IMR-90 (cell line): Measurements from ENCODE around the gene SMAD2. TPM values are rescaled to one million over a fixed set of nuclear protein-coding genes. Genes with fewer than 3 reads are reported as not detected.

Source experiments
- ATAC-seq: fragments of 200-7000 bp; cut with Tn5 transposase; 2 replicates; pipeline ENCODE4 v1.9.1; 2020; ENCODE audit warnings: low read depth, mild to moderate bottlenecking, moderate library complexity
- BruUV-seq: library from RNA; stranded (reverse); fragments of 400-500 nt; replicated peaks from 2 replicates; lab custom pipeline; 2021; lab: Mats Ljungman, UMichigan
- CTCF ChIA-PET: fragments of 300-600 bp; formaldehyde crosslinking; extraction: SDS; loops from one replicate; lab custom pipeline; 2021; ENCODE audit warnings: antibody characterized with exemption; lab: Yijun Ruan, JAX
- POLR2A ChIA-PET: fragments of 300-600 bp; sonication (Branson Sonifier 250); formaldehyde crosslinking; loops from one replicate; lab custom pipeline; 2022; ENCODE audit warnings: antibody characterized with exemption; ENCODE audit not compliant: unreplicated experiment; lab: Charles Lee
- DNase-seq: peaks from one replicate; pipeline ENCODE4 v3.0.0; 2013
- H2AFZ ChIP-seq: replicated peaks from 2 replicates; pipeline ENCODE3; 2013; ENCODE audit warnings: low read length, mild to moderate bottlenecking; ENCODE audit not compliant: poor library complexity
- H2AK5ac ChIP-seq: 2 replicates; pipeline ENCODE4 v1.6.1; 2013; ENCODE audit warnings: low read depth, low read length, inconsistent platforms
- H2AK9ac ChIP-seq: replicated peaks from 2 replicates; pipeline ENCODE3; 2013; ENCODE audit warnings: mild to moderate bottlenecking, low read depth, low read length, moderate library complexity; ENCODE audit not compliant: poor library complexity
- H2BK120ac ChIP-seq: 2 replicates; pipeline ENCODE4 v1.6.1; 2013; ENCODE audit warnings: low read depth, low read length, inconsistent platforms
- H2BK15ac ChIP-seq: 3 replicates; pipeline ENCODE4 v1.6.1; 2013; ENCODE audit warnings: low read depth, low read length, inconsistent platforms
- H2BK20ac ChIP-seq: 2 replicates; pipeline ENCODE4 v1.6.1; 2013; ENCODE audit warnings: low read depth, mild to moderate bottlenecking, inconsistent platforms, low read length, moderate library complexity
- H2BK5ac ChIP-seq: 2 replicates; pipeline ENCODE4 v1.6.1; 2013; ENCODE audit warnings: mild to moderate bottlenecking, low read depth, low read length, inconsistent platforms; ENCODE audit not compliant: poor library complexity, severe bottlenecking
- H3K14ac ChIP-seq: replicated peaks from 2 replicates; pipeline ENCODE4 v1.6.1; 2013; ENCODE audit warnings: low read depth, low read length, inconsistent platforms
- H3K18ac ChIP-seq: 2 replicates; pipeline ENCODE4 v1.6.1; 2013; ENCODE audit warnings: low read depth, low read length, control low read depth
- H3K23ac ChIP-seq: 2 replicates; pipeline ENCODE4 v1.6.1; 2013; ENCODE audit warnings: low read depth, low read length, inconsistent platforms
- H3K27ac ChIP-seq: 2 replicates; pipeline ENCODE4 v1.5.1; 2013; ENCODE audit warnings: mild to moderate bottlenecking, control low read depth, low read length; ENCODE audit not compliant: insufficient read depth
- H3K27me3 ChIP-seq: 2 replicates; pipeline ENCODE4 v1.6.1; 2013; ENCODE audit warnings: low read length; ENCODE audit not compliant: control insufficient read depth, insufficient read depth
- H3K36me3 ChIP-seq: 2 replicates; pipeline ENCODE4 v1.6.1; 2013; ENCODE audit warnings: low read length, mixed read lengths; ENCODE audit not compliant: control insufficient read depth, insufficient read depth
- H3K4ac ChIP-seq: 2 replicates; pipeline ENCODE4 v1.6.1; 2013; ENCODE audit warnings: low read depth, low read length, inconsistent platforms
- H3K4me1 ChIP-seq: 2 replicates; pipeline ENCODE4 v1.6.1; 2013; ENCODE audit warnings: low read length, mixed read lengths; ENCODE audit not compliant: control insufficient read depth, insufficient read depth
- H3K4me2 ChIP-seq: 2 replicates; pipeline ENCODE4 v1.6.1; 2013; ENCODE audit warnings: low read depth, mild to moderate bottlenecking, control low read depth, low read length, moderate library complexity
- H3K4me3 ChIP-seq: 2 replicates; pipeline ENCODE4 v1.5.1; 2013; ENCODE audit warnings: low read depth, mild to moderate bottlenecking, control low read depth, low read length, moderate library complexity; ENCODE audit not compliant: insufficient read depth
- H3K56ac ChIP-seq: 2 replicates; pipeline ENCODE4 v1.6.1; 2013; ENCODE audit warnings: low read length, inconsistent platforms; ENCODE audit not compliant: insufficient read depth; ENCODE audit errors: extremely low read depth
- H3K79me1 ChIP-seq, 2 experiments: 2 replicates each; pipeline ENCODE4 v1.6.1; 2013; ENCODE audit warnings: low read length in 2 of 2, inconsistent platforms in 1 of 2, low read depth in 1 of 2
- H3K9ac ChIP-seq: 2 replicates; pipeline ENCODE4 v1.6.1; 2013; ENCODE audit warnings: low read depth, low read length, control low read depth
- H3K9me1 ChIP-seq: 2 replicates; pipeline ENCODE4 v1.6.1; 2013; ENCODE audit warnings: low read length, inconsistent platforms; ENCODE audit not compliant: insufficient read depth
- H3K9me3 ChIP-seq: 2 replicates; pipeline ENCODE4 v1.6.1; 2013; ENCODE audit warnings: low read length; ENCODE audit not compliant: control insufficient read depth, insufficient read depth
- H4K20me1 ChIP-seq: 2 replicates; pipeline ENCODE4 v1.6.1; 2013; ENCODE audit warnings: low read length, inconsistent platforms; ENCODE audit not compliant: insufficient read depth
- H4K5ac ChIP-seq: 2 replicates; pipeline ENCODE4 v1.6.1; 2013; ENCODE audit warnings: mild to moderate bottlenecking, low read depth, low read length, control low read depth
- H4K8ac ChIP-seq, 2 experiments: 2 replicates each; pipeline ENCODE4 v1.6.1; 2013; ENCODE audit warnings: low read depth in 2 of 2, low read length in 2 of 2, control low read depth in 1 of 2, inconsistent platforms in 1 of 2
- H4K91ac ChIP-seq: 2 replicates; pipeline ENCODE4 v1.6.1; 2013; ENCODE audit warnings: low read depth, low read length, inconsistent platforms; ENCODE audit not compliant: insufficient read depth
- CTCF ChIP-seq: conservative IDR thresholded peaks from 2 replicates; pipeline ENCODE4 v1.5.1; 2012; ENCODE audit warnings: mild to moderate bottlenecking, low read depth, low read length, improper control_type of control experiment
- FOS ChIP-seq: fragments of 150-350 bp; IDR thresholded peaks from 2 replicates; pipeline ENCODE4 v1.6.1; 2016; ENCODE audit warnings: low read depth, low read length
- MXI1 ChIP-seq: IDR thresholded peaks from 2 replicates; pipeline ENCODE4 v1.6.1; 2012; ENCODE audit warnings: low read depth, mild to moderate bottlenecking, low read length, moderate library complexity, borderline replicate concordance
- NFE2L2 ChIP-seq: fragments of 150-350 bp; IDR thresholded peaks from 2 replicates; pipeline ENCODE4 v1.6.1; 2016; ENCODE audit warnings: low read depth, mild to moderate bottlenecking, low read length
- WGBS, 2 experiments: methylation state at CpG; one replicate each; pipeline versions ENCODE4 v1.1.5 to v1.1.7; 2013; ENCODE audit warnings: missing lambda C conversion rate in 2 of 2; ENCODE audit not compliant: insufficient read length in 1 of 2; ENCODE audit errors: extremely low coverage in 2 of 2; 5-methylcytosine and 5-hydroxymethylcytosine counted together
- dilution Hi-C: fragments of 300-500 bp; cut with HindIII; formaldehyde crosslinking; loops from one replicate; pipeline ENCODE4 v1.14.3; 2018; ENCODE audit warnings: low sequenced_read_pairs; ENCODE audit not compliant: unreplicated experiment
- in situ Hi-C: fragments of 300-500 bp; cut with MboI; formaldehyde crosslinking; loops from 3 replicates; pipeline ENCODE4 v1.14.3; 2019; ENCODE audit warnings: low sequenced_read_pairs, inconsistent platforms, mixed read lengths
- intact Hi-C: fragments of 100-400 bp; cut with micrococcal nuclease; formaldehyde crosslinking; loops from 2 replicates; pipeline ENCODE4 v1.10.0; 2022
- polyA plus RNA-seq, 3 experiments: library from polyadenylated mRNA; depleted of rRNA; stranded (reverse); fragments of >200 nt; gene quantifications; 2 replicates each; pipeline ENCODE4 v1.2.3, GENCODE V29; 2012; ENCODE audit warnings: low replicate concordance in 1 of 3
- total RNA-seq: library from RNA; depleted of rRNA; stranded (reverse); fragments of >200 nt; gene quantifications from 2 replicates; pipeline ENCODE4 v1.2.3, GENCODE V29; 2012

The SMAD2 gene
- total and polyA plus RNA-seq, 2 of the 4 experiments (the other 2 are of a cell fraction): 41.7 to 171 TPM

GRCh38 chr18:47793609-47794008 is 136.8 kb downstream of the SMAD2 start:
- WGBS, 2 experiments: 78% methylated on average over 3 of the region's 7 CpGs; no CpG with 5 or more reads in 1 of the 2 experiments
- ChIA-PET POLR2A (no interaction called here), CTCF (no interaction called here)
- Histone ChIP-seq H4K20me1 (no peaks in the 10 kb centered on the region), H4K5ac (no peak overlapping the region), H3K4me1 (no peaks in the 10 kb centered on the region), H3K18ac (no peak overlapping the region), H2AK9ac (no peak overlapping the region), H3K9me3 (no peaks in the 10 kb centered on the region), H3K4ac (no peak overlapping the region), H2AFZ (no peak overlapping the region), H2BK20ac (no peak overlapping the region), H3K36me3 (no peaks in the 10 kb centered on the region), H2AK5ac (no peak overlapping the region), H2BK5ac (no peak overlapping the region), H3K23ac (no peak overlapping the region), H2BK120ac (no peak overlapping the region), H3K27ac (no peak overlapping the region), H3K9ac (no peak overlapping the region), H2BK15ac (no peak overlapping the region), H3K27me3 (peaks cover 13% of the 10 kb centered on the region), H3K9me1 (no peaks in the 10 kb centered on the region), H3K4me2 (no peak overlapping the region), H4K91ac (no peak overlapping the region), H3K56ac (no peak overlapping the region), H4K8ac (no peak overlapping the region), H3K4me3 (no peak overlapping the region), H3K14ac (no peak overlapping the region), H3K79me1 (no peaks in the 10 kb centered on the region)
- TF ChIP-seq NFE2L2 (no peak), MXI1 (no peak), CTCF (no peak), FOS (no peak)
- ATAC-seq: no peak
- intact Hi-C loops (no loop called here), in situ Hi-C loops (no loop called here), dilution Hi-C loops (no loop called here)
- DNase-seq: no peak
- BruUV-seq: no TSS peak
